ENCODE data around the gene THSD4.
"Not testable (repeated sequence)": the region's sequence is repeated elsewhere in the genome, so short reads cannot be mapped to it uniquely, and the experiment has no call there.

THSD4 gene

DNA sequence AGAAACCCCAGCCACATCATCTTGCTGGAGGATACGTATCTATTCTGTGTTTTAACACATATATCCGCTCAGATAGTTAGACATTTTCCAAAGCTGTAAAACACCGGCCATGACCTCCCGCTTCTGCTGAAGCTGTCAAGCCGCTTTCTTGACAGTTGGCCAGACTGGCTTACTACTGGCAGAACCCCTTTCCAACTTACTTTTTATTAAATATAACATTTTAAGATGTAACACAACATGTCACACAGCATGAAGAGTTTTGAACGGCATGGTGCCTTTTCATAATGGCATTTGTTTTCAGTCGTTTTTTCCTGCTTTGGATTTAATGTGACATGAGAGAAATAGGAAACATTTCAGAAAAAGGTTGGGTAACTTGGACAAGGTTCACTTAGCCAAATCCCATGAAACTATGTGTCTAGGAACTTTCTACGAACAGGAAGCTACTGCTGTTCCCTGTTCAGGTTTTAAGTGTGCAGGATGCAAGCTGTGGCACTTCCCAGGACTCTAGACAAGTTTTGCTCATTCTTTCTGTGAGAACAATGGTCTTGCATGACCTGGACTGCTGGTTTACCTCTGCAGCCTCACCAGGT lies 281.4 kb downstream of the THSD4 start:
- no peak for DNase-seq

DNA sequence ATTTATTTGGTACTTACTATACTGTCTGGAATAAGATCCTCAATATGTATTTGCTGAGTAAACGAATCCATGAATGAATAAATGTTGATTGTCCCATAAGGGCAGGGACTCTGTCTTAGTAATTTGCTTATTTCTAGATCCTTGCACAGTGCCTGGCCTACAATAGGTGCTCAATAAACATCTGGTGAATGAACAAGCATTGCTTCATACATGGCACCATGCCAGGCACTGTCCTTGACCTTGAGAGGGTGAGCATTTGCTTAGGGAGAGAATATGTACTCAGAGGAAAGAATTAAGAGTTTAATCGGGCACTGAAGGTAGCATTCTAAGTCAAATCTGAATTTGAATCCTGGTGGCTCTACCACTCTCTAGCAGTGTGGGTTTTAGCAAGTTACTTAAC lies 282.1 kb downstream of the THSD4 start:
- DNase-seq, result no peak

DNA sequence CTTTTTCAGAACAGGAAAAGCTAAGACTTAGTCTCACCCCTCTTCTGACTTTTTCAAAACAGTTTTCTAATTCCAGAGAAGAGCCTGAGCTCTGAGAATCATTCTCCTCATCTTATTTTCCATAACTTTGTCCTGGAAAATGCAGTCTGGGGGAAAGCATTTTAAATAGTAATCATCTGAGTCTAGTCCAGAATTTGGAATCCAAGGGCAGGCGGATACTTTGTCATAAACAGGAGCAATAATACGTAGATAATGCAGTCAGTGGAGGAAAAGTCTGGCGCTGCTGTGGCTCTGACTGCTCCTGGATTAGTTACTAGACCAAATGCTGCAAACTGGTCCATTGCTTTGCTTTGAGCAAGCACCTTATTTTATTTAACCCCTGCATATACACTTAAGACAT lies 285.0 kb downstream of the THSD4 start:
- DNase-seq, result no peak

DNA sequence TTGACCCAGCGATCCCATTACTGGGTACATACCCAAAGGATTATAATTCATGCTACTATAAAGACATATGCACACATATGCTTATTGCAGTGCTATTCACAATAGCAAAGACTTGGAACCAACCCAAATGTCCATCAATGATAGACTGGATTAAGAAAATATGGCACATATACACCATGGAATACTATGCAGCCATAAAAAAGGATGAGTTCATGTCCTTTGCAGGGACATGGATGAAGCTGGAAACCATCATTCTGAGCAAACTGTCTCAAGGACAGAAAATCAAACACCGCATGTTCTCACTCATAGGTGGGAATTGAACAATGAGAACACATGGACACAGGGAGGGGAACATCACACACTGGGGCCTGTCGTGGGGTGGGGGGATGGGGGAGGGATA lies 286.5 kb downstream of the THSD4 start:
- DNase-seq, result not testable (repeated sequence)

DNA sequence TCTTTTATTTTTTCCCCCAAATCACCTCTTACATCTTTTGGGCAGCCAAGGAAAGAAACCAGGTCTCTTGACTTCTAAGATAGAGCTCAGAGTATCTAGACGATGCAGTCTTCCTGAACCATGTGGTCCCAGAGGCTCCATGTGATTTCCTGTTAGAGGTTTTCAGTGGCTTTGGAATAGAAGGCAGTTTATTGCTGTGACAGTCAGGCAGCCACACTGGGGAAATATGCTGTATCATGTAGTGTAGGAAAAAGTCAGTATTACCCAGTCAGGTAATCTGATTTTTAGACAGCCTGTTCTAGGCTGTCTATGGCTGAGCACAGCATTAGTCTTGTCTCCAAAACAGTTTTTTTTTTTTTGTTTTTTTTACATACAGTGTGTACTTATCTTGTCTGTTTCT lies 294.3 kb downstream of the THSD4 start:
- no peak for DNase-seq

DNA sequence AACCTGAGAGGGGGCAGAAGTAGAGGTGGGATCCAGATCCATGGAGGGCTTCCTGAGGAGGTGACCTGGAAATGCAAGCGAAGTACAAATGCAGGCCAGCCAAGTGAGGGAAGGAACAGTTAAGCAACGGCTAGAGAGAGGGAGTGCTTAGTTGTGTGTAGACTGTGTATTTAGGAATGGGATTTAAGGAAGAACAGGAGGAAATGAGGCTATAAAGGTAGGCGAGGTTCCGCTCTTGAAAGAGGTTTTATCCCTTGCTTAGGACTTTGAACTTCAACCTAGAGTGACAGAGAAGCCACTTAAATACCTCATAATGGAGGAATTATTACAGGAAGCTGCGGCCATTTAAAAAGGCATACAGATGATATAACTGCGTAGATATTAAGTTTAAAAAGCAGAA lies 295.1 kb downstream of the THSD4 start:
- no peak for DNase-seq

DNA sequence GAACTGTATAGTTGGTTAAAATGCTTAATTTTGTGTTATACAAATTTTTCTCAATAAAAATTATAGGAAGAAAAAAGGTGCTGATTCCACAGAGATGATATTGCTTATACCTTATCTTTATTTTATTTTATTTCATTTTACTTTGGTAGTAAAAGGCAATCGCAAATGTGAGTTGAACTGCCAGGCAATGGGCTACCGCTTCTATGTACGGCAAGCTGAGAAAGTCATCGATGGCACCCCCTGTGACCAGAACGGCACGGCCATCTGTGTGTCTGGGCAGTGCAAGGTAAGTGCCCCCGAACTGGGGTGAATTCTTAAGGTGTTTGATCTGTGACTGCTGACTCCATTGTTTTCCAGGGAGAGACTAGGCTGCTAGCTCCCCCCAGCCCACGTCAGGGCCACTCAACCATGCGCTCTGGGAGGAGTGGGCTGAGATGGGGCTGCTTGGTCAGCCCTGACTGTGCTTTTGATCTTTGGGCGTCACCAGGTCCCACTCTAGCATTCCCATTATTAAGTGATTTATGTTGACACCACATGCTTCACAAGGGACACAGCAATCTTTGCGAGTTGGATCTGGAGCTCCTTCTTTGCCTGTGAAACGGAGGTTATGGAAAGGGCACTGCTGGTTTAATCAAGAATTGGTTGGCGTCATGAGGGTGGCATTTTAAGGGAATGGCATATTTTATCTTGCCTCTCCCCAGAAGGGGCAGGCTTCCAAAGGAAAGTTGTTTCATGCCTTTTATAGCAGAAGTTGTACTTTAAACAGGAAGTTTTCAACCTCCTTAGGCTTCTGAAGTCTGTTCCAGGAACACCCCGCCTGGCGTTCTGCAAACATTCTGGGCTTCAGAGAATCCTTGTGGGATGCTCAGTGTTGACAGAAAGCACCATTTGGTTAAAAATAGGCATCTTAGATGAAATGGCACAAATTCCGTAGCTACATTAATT lies 296.5 kb downstream of the THSD4 start:
- DNase-seq, result no peak

DNA sequence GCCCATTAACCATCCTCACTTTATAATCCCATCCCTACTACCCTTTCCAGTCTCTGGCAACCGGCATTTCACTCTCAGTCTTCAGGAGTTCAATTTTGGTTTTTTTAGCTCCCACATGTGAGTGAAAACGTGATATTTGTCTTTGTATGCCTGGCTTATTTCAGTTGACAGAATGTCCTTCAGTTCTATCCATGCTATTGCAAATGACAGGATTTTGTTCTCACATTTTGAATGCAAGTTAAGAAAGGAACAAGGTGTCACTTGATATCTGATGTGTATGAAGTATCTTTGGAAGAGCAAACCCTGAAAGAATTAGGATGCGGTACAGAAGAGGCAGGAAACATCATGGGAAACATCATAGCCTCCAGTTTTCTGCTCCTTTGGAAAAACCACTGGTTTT lies 298.1 kb downstream of the THSD4 start:
- DNase-seq, result no peak

DNA sequence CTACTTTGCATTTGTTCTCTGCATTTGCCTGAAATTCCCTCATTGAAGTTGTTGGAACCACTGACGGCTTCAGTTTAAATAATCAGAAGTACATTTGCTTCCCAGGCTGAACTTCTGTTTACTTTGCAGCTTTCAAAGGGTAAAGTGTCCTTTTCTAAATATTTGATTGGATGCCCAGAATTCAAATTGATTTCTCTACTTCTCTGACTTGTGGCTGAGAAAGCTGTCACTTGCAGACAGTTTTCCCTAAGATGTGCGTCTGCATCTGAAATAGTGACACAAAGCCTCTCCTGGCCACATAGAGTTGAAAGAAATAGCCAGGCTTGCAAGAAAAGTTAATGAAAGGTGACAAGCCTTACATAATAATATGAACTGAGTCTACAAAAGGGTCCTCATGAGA lies 299.6 kb downstream of the THSD4 start:
- DNase-seq, result no peak

DNA sequence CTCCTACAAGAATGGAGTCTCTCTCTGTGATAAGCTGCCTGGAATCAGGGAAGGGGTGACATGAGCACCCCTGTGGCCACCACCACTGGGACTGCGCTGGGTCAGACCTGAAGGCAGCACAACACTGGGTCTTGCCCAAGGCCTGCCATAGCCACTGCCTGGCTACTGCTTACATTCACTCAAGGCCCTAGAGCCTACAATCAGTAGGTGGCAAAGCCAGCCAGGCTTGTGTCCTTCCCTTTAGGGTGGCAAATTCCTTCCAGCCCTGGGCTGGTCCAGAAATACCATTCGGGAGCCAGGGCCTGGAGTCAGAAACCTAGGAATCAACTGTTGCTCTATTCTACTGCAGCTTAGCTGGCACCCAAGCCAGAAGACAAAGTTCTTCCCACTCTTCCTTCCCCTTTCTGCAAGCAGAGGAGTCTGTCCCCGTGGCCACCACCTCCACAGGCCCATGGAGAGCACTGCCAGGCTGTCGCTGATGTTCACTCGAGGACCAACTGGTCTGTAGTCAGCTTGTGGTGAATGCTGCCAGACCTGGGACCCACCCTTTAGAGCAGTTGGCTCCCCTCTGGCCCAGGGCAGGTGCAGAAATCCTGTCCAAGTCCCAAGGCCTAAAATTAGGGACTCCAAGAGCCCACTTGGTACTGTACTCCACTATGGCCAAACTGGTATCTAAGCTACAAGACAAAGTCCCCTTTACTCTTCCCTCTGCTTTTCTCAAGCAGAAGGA lies 307.4 kb downstream of the THSD4 start:
- no peak for DNase-seq

DNA sequence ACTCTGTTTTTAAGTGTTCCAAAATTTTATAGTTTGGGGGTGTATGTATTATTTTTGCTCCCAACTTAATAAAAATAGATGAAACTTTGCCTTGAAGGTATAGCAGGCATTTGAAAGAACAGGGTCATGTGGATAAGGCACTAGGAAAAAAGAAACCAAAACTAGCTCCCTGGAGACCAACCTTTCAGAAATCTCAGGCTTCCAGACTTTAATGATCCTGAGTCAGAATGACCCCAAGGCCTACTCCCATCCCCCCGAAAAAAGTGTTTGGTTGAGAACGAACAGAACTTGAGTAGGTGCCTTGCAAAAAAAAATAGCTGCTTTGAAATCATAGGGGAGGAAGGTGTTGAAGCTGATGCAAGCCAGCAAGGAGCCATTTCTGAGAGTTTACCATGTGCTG lies 309.5 kb downstream of the THSD4 start:
- DNase-seq, result no peak

DNA sequence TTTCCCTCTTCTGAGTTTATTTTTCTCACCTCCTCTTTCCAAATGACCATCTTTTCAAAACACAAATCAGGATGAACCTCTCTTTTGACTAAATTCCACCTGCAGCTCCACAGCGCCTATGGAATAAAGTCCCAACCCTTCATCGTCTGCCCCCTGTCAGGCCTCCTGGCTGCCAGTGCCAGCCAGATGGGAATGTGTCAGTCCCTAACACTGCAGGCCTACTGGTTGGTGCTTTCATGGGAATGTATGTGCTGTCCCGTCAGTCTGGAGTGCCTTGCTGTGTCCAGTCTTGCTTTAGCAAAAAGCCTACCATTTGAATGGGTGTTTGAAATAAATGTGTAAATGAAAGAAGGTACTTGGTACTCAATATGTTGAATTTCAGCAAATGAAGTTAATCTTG lies 310.1 kb downstream of the THSD4 start:
- DNase-seq, result no peak

DNA sequence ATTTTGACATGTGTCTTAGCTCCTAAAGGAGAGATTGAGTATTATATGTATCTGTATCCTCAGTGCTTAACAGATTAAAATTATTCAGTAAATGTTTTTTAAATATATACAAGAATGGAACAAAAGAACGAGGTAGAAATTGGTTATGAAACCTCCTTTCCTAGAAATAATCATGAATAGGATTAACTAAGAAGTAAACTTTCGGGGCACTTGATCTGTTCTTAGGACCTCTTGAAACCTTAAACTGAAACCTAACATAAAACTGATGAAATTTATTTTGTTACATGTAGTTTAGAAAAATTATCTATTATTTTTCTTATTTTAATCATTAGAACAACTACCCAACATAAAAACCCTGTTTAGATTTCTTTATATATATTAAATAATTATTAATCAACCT lies 311.5 kb downstream of the THSD4 start:
- DNase-seq, result no peak

DNA sequence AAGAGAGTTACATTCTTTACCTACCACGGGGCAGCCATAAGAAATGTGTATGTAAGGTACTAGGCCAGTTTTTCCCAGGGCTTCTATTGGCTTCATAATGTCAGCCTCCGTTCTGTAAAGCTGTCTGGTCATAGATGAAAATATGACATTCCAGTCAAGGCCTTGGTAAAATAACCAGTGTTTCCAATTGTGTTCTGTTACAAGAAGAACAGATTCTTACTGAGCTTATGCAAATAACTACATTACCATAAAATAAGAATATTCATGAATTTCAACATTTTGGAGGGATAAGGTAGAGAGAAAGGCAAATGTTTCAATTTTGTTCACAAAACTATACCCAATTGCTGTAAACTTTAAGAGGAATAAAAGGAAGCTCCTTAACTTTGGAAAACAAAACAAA lies 315.5 kb downstream of the THSD4 start:
- DNase-seq, result no peak

DNA sequence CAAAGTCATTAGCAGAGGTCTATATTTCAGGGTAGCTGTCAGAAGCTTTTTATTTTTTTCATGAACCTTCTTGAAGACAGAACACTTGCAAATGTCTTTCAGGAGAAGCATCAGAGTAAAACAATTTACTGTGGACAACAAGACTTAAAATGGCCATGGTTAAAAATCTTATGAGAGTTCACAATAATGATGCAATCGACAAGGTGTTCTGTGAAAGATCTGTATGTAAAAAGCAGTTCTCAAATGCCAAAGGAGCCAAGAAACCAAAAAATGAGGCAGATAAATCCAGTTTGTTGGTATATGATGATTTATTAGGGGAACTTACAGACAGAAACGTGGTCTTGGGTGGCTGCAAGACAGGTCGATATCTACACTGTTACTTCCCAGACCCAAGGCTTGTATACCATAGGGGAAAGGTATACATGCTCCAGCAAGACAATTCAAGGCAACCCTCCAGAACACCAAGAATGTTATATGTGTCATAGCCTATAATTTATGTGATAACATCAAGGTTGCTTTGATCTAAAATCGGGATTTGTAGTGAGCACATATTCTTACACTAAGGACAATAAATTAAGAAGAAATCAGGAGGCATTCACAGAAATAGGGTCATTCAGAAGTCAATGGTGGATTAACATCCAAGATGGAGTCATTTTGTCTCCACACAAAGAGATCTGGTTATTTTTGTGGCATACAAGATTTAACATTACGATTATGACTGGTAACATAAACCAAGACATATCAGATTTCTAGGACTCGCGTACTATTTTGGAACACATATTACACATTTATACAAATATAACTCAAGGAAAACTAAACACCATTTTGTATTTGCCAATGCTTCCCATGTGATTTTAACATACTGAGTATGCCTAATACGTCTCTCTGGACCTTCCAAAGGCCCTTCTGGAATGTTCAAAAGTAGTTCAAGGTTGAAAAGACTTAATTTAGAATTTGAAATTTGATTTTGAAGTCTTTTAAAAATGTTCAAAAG lies 316.4 kb downstream of the THSD4 start:
- no peak for DNase-seq

DNA sequence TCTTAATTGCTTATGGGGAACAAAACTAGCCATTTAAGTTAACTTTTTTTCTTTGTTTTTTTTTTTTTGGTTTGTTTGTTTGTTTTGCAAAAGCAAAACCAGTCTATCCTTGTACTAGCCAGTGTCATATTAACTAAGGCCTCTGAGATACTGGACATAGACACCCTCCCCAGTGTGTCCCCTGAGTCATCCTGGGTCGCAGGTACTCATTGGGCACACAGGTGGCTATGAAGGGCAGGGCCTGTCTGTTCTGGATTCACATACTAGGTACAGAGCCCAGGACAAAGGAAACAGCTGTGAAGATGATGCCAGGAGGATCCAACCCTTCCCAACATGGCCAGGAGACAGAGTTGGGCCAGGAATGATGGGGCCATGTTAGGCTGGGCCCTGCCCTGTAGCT lies 318.1 kb downstream of the THSD4 start:
- no peak for DNase-seq

DNA sequence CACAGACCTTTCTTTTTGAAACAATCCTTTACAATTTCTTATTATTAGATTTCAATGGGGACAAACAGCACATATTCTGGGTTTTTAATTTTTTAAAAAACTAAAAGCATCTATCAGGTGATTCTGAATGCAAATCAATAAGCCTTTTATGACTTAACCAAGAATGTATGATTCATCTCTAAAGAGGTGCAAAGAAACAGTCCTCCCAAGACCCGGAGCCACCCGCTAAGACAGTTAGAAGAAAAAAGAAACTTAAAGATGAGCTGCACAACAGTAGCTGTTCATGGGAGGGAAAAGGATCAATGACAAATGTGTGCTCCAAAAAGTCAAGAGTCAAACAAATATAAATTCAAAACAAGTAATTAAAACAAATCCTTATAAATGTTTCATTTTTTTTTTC lies 319.5 kb downstream of the THSD4 start:
- no peak for DNase-seq

DNA sequence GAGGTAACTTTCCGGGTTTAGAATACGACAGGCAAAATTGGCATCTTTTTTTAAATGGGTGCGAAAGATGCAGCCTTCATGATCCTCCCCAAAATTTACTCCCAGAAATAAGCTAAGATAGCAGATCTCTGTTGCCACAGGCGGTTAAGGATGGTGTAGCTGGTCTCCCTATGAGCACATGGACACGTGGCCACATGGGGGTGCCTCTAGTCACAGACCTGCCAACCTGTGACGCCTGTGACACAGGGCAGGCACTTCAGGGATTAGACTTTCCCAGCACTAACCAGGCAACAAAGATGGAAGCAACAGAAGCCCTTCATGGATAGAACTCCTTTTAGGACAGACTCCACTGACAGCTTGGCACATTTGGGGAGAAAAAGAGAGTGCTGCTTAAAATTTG lies 320.3 kb downstream of the THSD4 start:
- DNase-seq, result no peak

DNA sequence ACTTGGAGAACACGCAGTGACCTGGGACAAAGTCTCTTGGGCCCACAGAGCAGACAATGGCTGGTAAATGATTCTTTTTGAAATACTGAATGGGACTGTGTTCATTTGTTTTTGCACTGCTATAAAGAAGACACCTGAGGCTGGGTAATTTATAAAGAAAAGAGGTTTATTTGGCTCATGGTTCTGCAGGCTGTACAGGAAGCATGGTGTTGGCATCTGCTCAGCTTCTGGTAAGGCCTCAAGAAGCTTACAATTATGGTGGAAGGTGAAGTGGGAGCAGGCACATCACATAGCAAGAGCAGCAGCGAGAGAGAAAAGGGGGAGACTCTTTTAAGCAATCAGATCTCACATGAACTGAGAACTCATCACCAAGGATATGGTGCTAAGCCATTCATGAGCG lies 321.6 kb downstream of the THSD4 start:
- no peak for DNase-seq

DNA sequence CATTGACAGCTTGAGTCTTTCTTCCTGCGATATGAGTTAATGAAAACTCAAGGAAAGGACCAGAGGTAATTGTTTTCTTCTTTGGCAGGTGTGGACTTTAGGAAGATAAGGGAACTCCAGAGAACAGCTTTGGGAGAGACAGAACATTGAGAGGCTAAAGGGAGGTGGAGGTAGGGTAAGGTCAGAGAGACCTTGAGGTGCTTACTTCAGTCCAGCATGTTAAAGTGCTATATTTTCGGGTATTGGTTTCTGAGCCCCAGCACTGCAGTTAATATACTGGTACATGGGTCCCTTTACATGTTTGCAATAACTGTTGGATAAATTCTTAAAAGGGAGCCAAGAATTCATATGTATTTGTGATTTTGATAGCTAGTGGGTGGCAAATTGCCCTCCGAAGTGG lies 322.1 kb downstream of the THSD4 start:
- DNase-seq, result no peak

DNA sequence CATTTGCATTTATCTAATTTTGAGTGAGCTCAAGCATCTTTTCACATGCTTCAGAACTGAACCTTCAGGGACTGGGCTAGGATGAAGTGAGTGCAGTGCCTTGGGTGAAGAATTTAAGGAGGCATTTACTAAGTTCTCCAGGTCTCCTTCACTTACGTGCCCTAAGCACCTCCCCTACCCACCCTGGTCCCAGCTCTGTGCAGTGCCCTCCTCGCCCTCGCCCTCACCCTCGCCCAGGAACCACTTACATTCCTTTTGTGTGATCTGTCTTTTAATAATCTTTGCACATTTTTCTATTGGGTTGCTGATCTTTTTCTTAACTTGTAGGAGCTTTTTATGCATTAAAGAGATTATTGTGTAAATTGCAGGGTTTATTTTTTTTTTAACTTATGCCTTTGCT lies 322.6 kb downstream of the THSD4 start:
- no peak for DNase-seq

DNA sequence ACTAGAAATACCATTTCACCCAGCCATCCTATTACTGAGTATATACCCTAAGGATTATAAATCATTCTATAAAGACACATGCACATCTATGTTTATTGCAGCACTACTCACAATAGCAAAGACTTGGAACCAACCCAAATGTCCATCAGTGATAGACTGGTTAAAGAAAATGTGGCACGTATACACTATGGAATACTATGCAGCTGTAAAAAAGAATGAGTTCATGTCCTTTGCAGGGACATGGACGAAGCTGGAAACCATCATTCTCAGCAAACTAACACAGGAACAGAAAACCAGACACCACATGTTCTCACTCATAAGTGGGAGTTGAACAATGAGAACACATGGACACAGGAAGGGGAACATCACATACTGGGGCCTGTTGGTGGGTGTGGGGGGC lies 324.2 kb downstream of the THSD4 start:
- DNase-seq, result not testable (repeated sequence)

Measured in SHP77 (cell line).